NCI-H82 treated with DMSO at 0.1 percent for 48 hours (cell line): Measurements from ENCODE around the gene MAP2K4.

Experiments used
- DNase-seq: peaks from one replicate; lab custom pipeline; 2025; ENCODE audit not compliant: unreplicated experiment; lab: John Stamatoyannopoulos, UW

The MAP2K4 gene

GRCh38 chr17:12037970-12038369 is 17.3 kb downstream of the MAP2K4 start:
- DNase-seq = no peak

- DNase-seq = no peak
Observed at GRCh38 chr17:12040478-12040877, 19.8 kb downstream of the MAP2K4 start.

GRCh38 chr17:12041312-12041711 is 20.6 kb downstream of the MAP2K4 start:
- no peak for DNase-seq

DNA sequence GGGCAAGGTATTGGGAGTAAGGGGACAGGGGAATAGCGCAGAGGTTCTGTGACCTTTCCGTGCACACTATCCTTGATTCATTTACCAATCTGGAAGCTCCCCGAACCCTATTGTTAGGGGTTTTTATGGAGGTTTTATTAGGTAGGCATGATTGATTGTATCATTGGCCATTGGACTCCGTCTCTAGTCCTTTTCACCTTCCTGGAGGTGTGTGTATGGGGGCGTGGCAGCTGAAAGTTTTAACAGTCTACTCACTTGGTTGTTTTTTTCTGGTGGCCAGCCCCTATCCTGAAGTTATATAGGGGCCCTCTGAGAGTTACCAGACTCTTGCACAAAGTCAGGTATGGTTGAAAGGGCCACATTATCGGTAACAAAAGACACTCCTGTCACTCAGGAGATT is 23.0 kb downstream of the MAP2K4 start:
- no peak for DNase-seq

- no peak for DNase-seq
Observed at GRCh38 chr17:12046786-12047185, 26.1 kb downstream of the MAP2K4 start.

GRCh38 chr17:12047681-12048376 is 27.2 kb downstream of the MAP2K4 start:
- DNase-seq = no peak

- no peak for DNase-seq
Observed at GRCh38 chr17:12048843-12049473, 28.3 kb downstream of the MAP2K4 start.

GRCh38 chr17:12050646-12051225 is 30.1 kb downstream of the MAP2K4 start:
- DNase-seq = no peak

DNA sequence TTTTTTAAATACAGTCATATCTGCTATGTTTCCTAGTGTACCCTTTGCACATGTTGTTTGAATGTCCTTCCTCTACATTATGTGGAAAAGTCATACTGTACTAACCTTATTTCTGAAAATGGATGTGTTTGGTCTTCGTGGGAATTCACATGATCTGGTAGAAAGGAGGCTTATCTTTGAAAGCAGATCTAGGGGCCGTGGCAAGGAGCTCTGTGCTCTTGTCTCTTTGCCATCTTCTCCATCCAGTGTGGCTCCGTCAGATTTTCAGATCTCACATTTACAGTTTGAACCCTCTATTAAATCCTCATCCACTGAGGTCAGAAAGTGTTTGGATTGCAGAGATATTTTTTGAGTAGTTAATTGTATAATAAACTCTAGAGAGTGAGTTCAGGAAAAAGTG is 32.9 kb downstream of the MAP2K4 start:
- DNase-seq = no peak

DNA sequence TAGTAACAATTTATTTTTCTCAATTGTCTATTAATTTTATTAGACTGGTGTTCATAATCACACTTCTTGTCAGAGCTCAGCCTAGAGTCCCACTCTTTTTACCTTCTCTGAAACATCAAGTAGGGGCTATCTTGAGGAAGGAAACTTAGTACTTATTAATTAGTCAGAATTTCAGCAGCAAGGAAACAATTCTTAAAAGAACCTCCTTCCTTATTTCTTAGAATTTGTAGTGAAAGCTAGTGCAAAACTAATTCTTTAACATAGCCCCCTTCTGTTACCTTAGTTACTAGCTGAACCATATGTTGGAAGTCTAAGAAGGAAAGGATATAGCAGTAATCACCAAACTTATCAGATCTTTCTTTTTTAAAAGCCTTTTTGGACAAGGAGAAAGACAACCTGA is 35.2 kb downstream of the MAP2K4 start:
- DNase-seq = no peak

DNA sequence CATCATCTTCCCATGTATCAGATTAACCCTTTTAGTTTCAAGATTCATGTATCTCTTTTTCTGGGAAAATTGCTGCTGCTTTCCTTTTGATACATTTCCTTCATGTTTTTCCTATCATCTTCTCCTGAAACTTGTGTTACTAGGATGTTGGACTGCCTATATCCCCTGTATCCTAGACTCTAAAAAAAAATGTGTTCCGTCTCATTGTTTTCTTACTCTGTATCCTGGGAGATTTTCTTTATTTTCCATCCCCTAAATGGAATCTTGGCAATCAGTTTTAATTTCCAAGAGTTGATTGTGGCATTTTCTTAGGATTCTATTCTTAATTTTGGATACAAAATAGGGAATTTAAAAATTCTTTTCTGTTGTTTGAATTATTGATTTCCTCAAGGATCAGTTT is 36.8 kb downstream of the MAP2K4 start:
- no peak for DNase-seq

GRCh38 chr17:12058535-12058934 is 37.9 kb downstream of the MAP2K4 start:
- DNase-seq = no peak

GRCh38 chr17:12062249-12062648 is 41.6 kb downstream of the MAP2K4 start:
- DNase-seq = no peak

DNA sequence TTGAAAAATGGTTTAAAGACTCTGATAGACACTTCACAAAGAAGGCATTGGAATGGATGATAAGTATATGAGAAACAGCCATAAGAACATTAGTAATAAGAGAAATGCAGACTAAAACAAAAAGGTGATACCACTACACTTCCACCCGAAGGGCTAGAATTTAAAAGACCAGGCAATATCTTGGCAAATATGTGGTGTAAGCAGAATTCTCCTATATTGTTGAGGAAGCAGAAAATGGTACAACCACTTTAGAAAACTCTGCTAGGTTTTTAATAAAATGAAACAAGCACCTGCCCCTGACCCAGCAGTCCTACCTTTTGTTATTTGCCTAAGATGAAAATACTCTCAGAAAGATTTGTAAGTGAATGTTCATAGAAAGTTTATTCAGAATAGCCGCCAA is 43.7 kb downstream of the MAP2K4 start:
- DNase-seq = no peak

DNA sequence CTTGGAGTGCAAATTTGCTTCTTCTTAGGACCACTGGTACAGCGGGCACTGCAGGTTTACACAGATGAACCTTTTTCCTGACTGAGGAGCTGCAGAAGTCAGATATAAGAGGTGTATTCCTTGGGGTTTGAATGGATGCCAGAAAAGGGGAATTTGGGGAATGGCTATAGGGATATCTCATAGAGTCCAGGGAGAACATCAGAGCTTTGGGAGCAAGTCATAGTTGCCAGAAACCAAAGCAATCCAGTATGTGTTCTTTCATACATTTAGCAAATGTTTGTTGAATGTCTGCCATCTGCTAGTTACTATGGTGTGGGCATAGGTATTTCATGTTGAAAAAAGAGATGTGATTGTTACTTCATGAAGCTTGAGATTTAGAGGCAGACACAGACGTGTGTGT is 46.8 kb downstream of the MAP2K4 start:
- no peak for DNase-seq

- DNase-seq = no peak
Observed at GRCh38 chr17:12068946-12069345, 48.3 kb downstream of the MAP2K4 start.

GRCh38 chr17:12070561-12070960 is 49.9 kb downstream of the MAP2K4 start:
- DNase-seq = no peak

GRCh38 chr17:12074346-12074745 is 53.7 kb downstream of the MAP2K4 start:
- DNase-seq = no peak

GRCh38 chr17:12077773-12078172 is 57.1 kb downstream of the MAP2K4 start:
- no peak for DNase-seq

- no peak for DNase-seq
Observed at GRCh38 chr17:12078791-12079190, 58.1 kb downstream of the MAP2K4 start.

DNA sequence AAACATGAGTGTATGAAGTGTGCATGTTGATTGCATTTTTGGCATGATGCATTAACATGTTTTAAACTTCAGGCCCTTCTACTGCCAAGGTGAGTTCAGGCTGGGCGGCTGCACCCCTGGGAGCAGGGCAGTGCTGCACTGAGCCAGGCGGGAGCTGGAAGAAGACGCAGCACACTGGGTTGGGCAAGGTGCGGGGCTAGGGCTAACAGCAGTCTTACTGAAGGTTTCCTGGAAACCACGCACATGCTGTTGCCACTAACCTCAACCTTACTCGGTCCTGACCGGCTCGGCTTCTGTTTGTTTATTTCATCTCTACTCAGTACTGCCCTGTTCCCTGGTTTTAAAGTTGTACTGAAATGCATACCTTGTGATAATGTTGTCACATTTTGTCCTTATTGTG is 61.0 kb downstream of the MAP2K4 start:
- no peak for DNase-seq

DNA sequence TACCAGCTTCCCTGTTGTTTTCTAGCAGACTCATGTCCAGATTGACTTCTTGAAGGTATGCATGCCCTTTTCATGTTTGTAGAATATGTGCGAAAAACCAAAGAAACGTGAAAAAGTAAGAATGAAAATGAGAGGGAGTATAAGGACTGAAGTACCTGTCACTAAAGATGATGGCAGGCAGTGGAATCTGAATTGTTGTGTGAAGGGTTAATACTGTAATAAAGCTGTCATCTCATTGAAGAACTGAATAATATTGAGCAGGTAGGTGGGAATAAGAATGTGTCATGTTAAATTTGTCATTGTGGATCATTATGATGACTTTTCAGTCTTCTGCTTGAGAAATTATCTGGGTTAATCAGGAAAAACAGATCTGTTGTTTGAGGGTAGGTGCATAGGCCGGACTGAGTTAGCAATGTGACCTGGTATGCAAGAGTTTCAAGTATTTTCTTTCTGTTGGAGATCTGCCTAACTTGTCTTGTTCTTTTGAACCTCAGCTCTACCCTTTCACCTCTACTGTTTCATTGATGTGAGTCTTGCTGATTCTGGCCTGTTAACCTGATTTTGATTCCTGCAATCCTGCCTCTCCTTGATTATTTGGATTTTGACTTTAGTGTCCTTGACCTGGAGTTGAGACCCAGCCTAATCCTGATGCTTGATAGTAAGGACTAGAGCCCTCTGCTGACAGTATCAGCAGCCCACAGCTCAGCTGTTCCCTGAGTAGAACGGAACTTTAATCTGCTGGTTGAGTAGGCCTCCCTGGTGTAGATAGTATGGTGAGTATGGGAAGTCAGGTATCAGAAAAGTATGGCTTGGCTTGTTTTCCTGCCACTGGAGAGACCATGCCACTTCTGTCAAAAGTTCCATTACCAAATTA is 64.6 kb downstream of the MAP2K4 start:
- DNase-seq = no peak
